Hepatocyte (in vitro differentiated cells): Measurements from ENCODE around the gene TTC14.

Experiments
- CTCF ChIP-seq: fragments of 200-600 bp; sonication (generic); IDR thresholded peaks from 2 replicates; pipeline ENCODE4 v1.5.1; 2016; ENCODE audit warnings: antibody characterized with exemption, mild to moderate bottlenecking; ENCODE audit not compliant: poor library complexity
- EZH2 ChIP-seq: fragments of 200-600 bp; sonication (generic); IDR thresholded peaks from 2 replicates; pipeline ENCODE4 v1.6.1; 2016; ENCODE audit warnings: antibody characterized with exemption, mild to moderate bottlenecking, borderline replicate concordance

DNA sequence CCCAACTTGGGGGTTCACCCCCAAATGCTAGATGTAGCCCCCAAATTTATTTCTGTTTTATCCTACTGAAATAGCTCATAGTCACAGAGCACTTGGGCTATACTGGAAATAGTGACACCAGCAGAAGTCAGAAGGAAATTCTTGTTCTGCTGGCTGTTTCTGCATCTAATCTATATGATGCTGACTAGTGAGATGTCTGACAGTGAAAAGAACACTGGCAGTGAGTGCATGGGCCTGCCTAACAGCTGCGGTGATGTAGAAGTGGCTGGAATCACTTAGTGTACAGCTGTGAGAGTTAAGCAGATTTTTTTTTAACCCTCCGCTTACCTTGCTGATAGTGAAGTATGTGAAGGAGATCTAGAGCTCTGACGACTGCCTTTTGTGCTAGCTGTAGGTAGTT is 14.0 kb downstream of the TTC14 start:
- TF ChIP-seq CTCF (no peak), EZH2 (no peak)
